ENCODE measurements around the gene GRM8.

GRCh38 chr7:126658684-126659083 lies 594.1 kb downstream of the GRM8 start:
- TF ChIP-seq CTCF (conservative IDR thresholded peaks at IDR 0.05; ENCODE audit: low read length), result no peak
- TF ChIP-seq EZH2phosphoT487 (IDR thresholded peaks at IDR 0.05; ENCODE audit: borderline replicate concordance), result no peak
